ENCODE results near the gene MYO5A.

MYO5A gene

GRCh38 chr15:52329987-52330386 lies 198.7 kb downstream of the MYO5A start:
- H3K79me2 ChIP-seq, result no peaks in the 10 kb centered on the region
- H3K9ac ChIP-seq, result no peak overlapping the region
- no peak overlapping the region for H3K27ac ChIP-seq
- no peak overlapping the region for H3K4me3 ChIP-seq (ENCODE audit: low read depth, low read length)
- H3K27me3 ChIP-seq (ENCODE audit: control insufficient read depth, insufficient read depth, low read length), result no peaks in the 10 kb centered on the region
- no peak overlapping the region for H3K4me2 ChIP-seq (ENCODE audit: low read length)
- peaks cover 4% of the 10 kb centered on the region for H3K4me1 ChIP-seq
- no peak overlapping the region for H2AFZ ChIP-seq
- no peaks in the 10 kb centered on the region for H3K9me3 ChIP-seq (ENCODE audit: control insufficient read depth, low read length)
- no peaks in the 10 kb centered on the region for H3K36me3 ChIP-seq (ENCODE audit: control insufficient read depth, insufficient read depth, low read length)
- TF ChIP-seq CTCF (IDR thresholded peaks at IDR 0.05), result no peak

- no peak overlapping the region for H3K4me2 ChIP-seq (ENCODE audit: low read length)
- H3K9ac ChIP-seq, result no peak overlapping the region
- no peak overlapping the region for H2AFZ ChIP-seq
- no peak for TF ChIP-seq CTCF (IDR thresholded peaks at IDR 0.05)
- H3K4me3 ChIP-seq (ENCODE audit: low read depth, low read length), result no peak overlapping the region
- no peak overlapping the region for H3K27ac ChIP-seq
- no peaks in the 10 kb centered on the region for H3K79me2 ChIP-seq
- H3K9me3 ChIP-seq (ENCODE audit: control insufficient read depth, low read length), result no peaks in the 10 kb centered on the region
- H3K36me3 ChIP-seq (ENCODE audit: control insufficient read depth, insufficient read depth, low read length), result no peaks in the 10 kb centered on the region
- H3K27me3 ChIP-seq (ENCODE audit: control insufficient read depth, insufficient read depth, low read length), result no peaks in the 10 kb centered on the region
- H3K4me1 ChIP-seq, result peaks cover 4% of the 10 kb centered on the region
Observed at GRCh38 chr15:52329150-52329549, 199.5 kb downstream of the MYO5A start.

- no peak for TF ChIP-seq CTCF (IDR thresholded peaks at IDR 0.05)
- Histone ChIP-seq H2AFZ (no peak overlapping the region), H3K27me3 (ENCODE audit: control insufficient read depth, insufficient read depth, low read length) (no peaks in the 10 kb centered on the region), H3K79me2 (no peaks in the 10 kb centered on the region), H3K4me1 (peaks cover 4% of the 10 kb centered on the region), H3K4me3 (ENCODE audit: low read depth, low read length) (no peak overlapping the region), H3K27ac (no peak overlapping the region), H3K9ac (no peak overlapping the region), H3K36me3 (ENCODE audit: control insufficient read depth, insufficient read depth, low read length) (no peaks in the 10 kb centered on the region), H3K4me2 (ENCODE audit: low read length) (no peak overlapping the region), H3K9me3 (ENCODE audit: control insufficient read depth, low read length) (no peaks in the 10 kb centered on the region)
Observed at GRCh38 chr15:52328680-52329079, 200.0 kb downstream of the MYO5A start.

GRCh38 chr15:52326756-52327155 lies 201.9 kb downstream of the MYO5A start:
- no peak for TF ChIP-seq CTCF (IDR thresholded peaks at IDR 0.05)
- Histone ChIP-seq H3K27ac (no peak overlapping the region), H3K9ac (no peak overlapping the region), H3K36me3 (ENCODE audit: control insufficient read depth, insufficient read depth, low read length) (no peaks in the 10 kb centered on the region), H3K9me3 (ENCODE audit: control insufficient read depth, low read length) (no peaks in the 10 kb centered on the region), H3K27me3 (ENCODE audit: control insufficient read depth, insufficient read depth, low read length) (no peaks in the 10 kb centered on the region), H3K4me2 (ENCODE audit: low read length) (no peak overlapping the region), H3K79me2 (no peaks in the 10 kb centered on the region), H3K4me3 (ENCODE audit: low read depth, low read length) (no peak overlapping the region), H3K4me1 (no peaks in the 10 kb centered on the region), H2AFZ (no peak overlapping the region)

- no peaks in the 10 kb centered on the region for H3K4me1 ChIP-seq
- no peak overlapping the region for H2AFZ ChIP-seq
- no peaks in the 10 kb centered on the region for H3K79me2 ChIP-seq
- no peak overlapping the region for H3K27ac ChIP-seq
- no peaks in the 10 kb centered on the region for H3K27me3 ChIP-seq (ENCODE audit: control insufficient read depth, insufficient read depth, low read length)
- H3K4me2 ChIP-seq (ENCODE audit: low read length), result no peak overlapping the region
- H3K36me3 ChIP-seq (ENCODE audit: control insufficient read depth, insufficient read depth, low read length), result no peaks in the 10 kb centered on the region
- TF ChIP-seq CTCF (IDR thresholded peaks at IDR 0.05), result no peak
- H3K9me3 ChIP-seq (ENCODE audit: control insufficient read depth, low read length), result no peaks in the 10 kb centered on the region
- no peak overlapping the region for H3K9ac ChIP-seq
- no peak overlapping the region for H3K4me3 ChIP-seq (ENCODE audit: low read depth, low read length)
Observed at GRCh38 chr15:52324109-52324508, 204.6 kb downstream of the MYO5A start.

Measured in parathyroid adenoma (tissue), 2 donors.